Mucosa of descending colon (tissue), 3 donors: ENCODE data around the gene SIX3. TPM values are rescaled to one million over a fixed set of nuclear protein-coding genes. Genes with fewer than 3 reads are reported as not detected.

Source experiments
- ATAC-seq: fragments of 200-7000 bp; cut with Tn5 transposase; one replicate; pipeline ENCODE4 v1.9.1; 2020; ENCODE audit warnings: mild to moderate bottlenecking, moderate library complexity
- DNase-seq, 3 donors: peaks; one replicate each; pipeline ENCODE4 v3.0.0-alpha.2; 2020
- H3K36me3 ChIP-seq: fragments of 200-600 bp; one replicate; pipeline ENCODE4 v1.8.0; 2021; ENCODE audit warnings: low read depth, mild to moderate bottlenecking
- H3K4me1 ChIP-seq: fragments of 200-600 bp; one replicate; pipeline ENCODE4 v1.8.0; 2021; ENCODE audit warnings: low read depth, mild to moderate bottlenecking
- H3K4me3 ChIP-seq: fragments of 200-600 bp; one replicate; pipeline ENCODE4 v1.8.0; 2021; ENCODE audit warnings: mild to moderate bottlenecking
- H3K9me3 ChIP-seq: fragments of 200-600 bp; one replicate; pipeline ENCODE4 v1.8.0; 2021; ENCODE audit warnings: mild to moderate bottlenecking
- intact Hi-C, 2 donors: fragments of 100-400 bp; cut with DNase I in 1 of 2; cut with micrococcal nuclease in 1 of 2; formaldehyde crosslinking; loops; one replicate each; pipeline versions ENCODE4 v1.11.0 to v1.11.1; 2022; cut with DNase I, micrococcal nuclease
- total RNA-seq, 3 donors: library from RNA; stranded (reverse); fragmentation: NEBNext Ultra II Directional in 2 of 3; extraction: Animal tissue kit (Norgen Biotek cat#: 25700) in 2 of 3; gene quantifications; one replicate each; pipeline versions ENCODE4 v1.2.1 to v1.2.4, GENCODE V29; 2021 to 2023
- TF ChIP-seq, protein P1 (sequence below): fragments of 200-600 bp; IDR thresholded peaks from one replicate; pipeline ENCODE4 v1.8.0; 2022; ENCODE audit warnings: antibody characterized with exemption, mild to moderate bottlenecking
- donor health status: DM: no; HTN: no; CAD: no; lungs with moderate emphysema.
- donor health status: DM: no; HTN: no; CAD: no.
- donor health status: DM: no; HTN: yes; CAD: no.

The SIX3 gene
- total RNA-seq, 3 donors from 2014 or later, result not detected

GRCh38 chr2:44943693-44944101, 2.2 kb downstream of the SIX3 start:
- Histone ChIP-seq H3K4me1 (peaks cover 15% of the 10 kb centered on the region), H3K9me3 (no peaks in the 10 kb centered on the region), H3K36me3 (no peaks in the 10 kb centered on the region), H3K4me3 (no peak overlapping the region)
- TF ChIP-seq, protein P1, sequence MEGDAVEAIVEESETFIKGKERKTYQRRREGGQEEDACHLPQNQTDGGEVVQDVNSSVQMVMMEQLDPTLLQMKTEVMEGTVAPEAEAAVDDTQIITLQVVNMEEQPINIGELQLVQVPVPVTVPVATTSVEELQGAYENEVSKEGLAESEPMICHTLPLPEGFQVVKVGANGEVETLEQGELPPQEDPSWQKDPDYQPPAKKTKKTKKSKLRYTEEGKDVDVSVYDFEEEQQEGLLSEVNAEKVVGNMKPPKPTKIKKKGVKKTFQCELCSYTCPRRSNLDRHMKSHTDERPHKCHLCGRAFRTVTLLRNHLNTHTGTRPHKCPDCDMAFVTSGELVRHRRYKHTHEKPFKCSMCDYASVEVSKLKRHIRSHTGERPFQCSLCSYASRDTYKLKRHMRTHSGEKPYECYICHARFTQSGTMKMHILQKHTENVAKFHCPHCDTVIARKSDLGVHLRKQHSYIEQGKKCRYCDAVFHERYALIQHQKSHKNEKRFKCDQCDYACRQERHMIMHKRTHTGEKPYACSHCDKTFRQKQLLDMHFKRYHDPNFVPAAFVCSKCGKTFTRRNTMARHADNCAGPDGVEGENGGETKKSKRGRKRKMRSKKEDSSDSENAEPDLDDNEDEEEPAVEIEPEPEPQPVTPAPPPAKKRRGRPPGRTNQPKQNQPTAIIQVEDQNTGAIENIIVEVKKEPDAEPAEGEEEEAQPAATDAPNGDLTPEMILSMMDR, result no peak
- intact Hi-C loops, result no loop called here
- DNase-seq (no peak), ATAC-seq (no peak)

GRCh38 chr2:44944102-44944951, 2.8 kb downstream of the SIX3 start:
- Histone ChIP-seq H3K4me1 (peaks cover 10% of the 10 kb centered on the region), H3K9me3 (no peaks in the 10 kb centered on the region), H3K36me3 (no peaks in the 10 kb centered on the region), H3K4me3 (no peak overlapping the region)
- TF ChIP-seq, protein P1, result no peak
- DNase-seq (no peak), ATAC-seq (no peak)
- intact Hi-C loops, result no loop called here

DNA sequence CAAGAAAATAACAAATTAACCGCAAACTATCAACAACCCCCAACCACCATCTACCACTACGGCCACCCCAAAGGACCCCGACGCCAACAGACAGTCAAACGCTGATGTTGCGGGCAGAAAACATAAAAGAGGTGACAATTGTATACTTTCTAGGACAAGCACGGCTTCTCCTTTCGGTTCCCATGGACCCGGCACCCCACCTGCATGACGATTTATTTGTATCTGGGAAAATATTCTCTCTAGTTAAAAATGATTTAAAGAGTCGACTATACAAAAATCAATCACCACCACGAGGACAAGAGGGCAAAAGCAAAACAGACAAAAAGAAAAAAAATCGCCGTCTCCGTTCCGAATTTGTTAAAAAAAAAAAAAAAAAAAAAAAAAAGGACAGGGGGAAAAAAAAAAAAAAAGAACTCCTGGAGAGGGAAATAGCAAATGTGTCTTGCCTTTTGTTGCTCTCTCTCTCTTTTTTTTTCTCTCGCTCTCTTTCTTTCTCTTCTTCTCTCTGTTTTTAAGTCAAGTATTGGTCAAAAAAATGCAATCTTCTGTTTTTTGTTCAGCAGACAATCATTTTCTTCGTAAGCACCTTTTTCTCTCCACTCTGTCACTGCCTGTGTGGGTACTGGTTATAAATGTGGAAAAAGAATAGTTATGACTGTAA, 3.6 kb downstream of the SIX3 start:
- H3K9me3 ChIP-seq, result no peaks in the 10 kb centered on the region
- H3K4me3 ChIP-seq, result no peak overlapping the region
- intact Hi-C loops, result no loop called here
- DNase-seq (no peak), ATAC-seq (no peak)
- TF ChIP-seq, protein P1, result no peak
- H3K36me3 ChIP-seq, result no peaks in the 10 kb centered on the region
- H3K4me1 ChIP-seq, result peaks cover 10% of the 10 kb centered on the region

DNA sequence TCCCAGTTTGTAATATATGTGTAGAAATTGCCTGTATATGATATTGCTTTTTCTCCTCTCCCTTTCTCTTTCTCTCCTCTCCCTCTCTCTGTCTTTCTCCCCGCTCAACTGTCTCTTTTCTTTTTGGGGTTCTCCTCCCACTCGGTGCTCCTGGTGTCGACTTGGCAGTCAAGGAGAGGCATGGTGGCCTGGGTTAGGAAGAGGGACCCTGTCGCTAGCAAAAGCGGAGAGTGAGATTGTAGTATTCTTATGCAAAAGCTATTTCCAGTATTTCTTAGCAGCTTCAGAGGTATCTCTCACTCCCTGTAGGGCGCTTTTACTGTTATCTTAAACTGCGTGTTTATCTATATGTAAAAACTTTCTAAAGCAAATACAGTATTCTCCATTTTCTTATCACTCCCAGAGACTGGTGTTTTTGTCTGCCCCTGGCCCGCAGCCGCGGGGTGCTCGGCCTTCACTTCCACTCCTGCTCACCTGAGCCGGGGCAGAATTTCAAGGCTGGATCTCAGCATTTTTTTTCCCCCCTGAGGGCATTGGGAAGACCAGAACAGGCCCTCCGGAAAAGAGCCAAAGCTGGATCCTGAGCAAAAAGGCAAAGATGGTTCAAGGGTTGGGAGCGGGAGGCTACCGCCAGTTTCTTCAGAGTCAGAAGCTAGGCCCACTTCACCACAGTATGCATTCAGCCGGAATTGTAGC, 4.3 kb downstream of the SIX3 start:
- TF ChIP-seq, protein P1, result no peak
- H3K9me3 ChIP-seq, result no peaks in the 10 kb centered on the region
- H3K36me3 ChIP-seq, result no peaks in the 10 kb centered on the region
- intact Hi-C loops, result no loop called here
- ATAC-seq (no peak), DNase-seq (no peak)
- peaks cover 10% of the 10 kb centered on the region for H3K4me1 ChIP-seq
- H3K4me3 ChIP-seq, result no peak overlapping the region

- ATAC-seq (no peak), DNase-seq (no peak)
- TF ChIP-seq, protein P1, result no peak
- intact Hi-C loops, result no loop called here
- H3K4me3 ChIP-seq, result no peak overlapping the region
- H3K36me3 ChIP-seq, result no peaks in the 10 kb centered on the region
- peaks cover 10% of the 10 kb centered on the region for H3K4me1 ChIP-seq
- H3K9me3 ChIP-seq, result no peaks in the 10 kb centered on the region
Observed at GRCh38 chr2:44946372-44947027, 5.0 kb downstream of the SIX3 start.
